Transverse colon (tissue), 4 donors: Measurements from ENCODE around the gene C16orf54. TPM values are rescaled to one million over a fixed set of nuclear protein-coding genes. Genes with fewer than 3 reads are reported as not detected.
"Not testable (repeated sequence)": the region's sequence is repeated elsewhere in the genome, so short reads cannot be mapped to it uniquely, and the experiment has no call there.

Experiments
- DNase-seq: peaks from one replicate; pipeline ENCODE4 v3.0.0-alpha.2; 2019
- H3K27ac ChIP-seq, 4 donors: fragments of 200-600 bp; sonication (generic); 2 replicates each; pipeline ENCODE4 v1.5.1; 2016 to 2018; ENCODE audit warnings: inconsistent platforms in 4 of 4
- H3K27me3 ChIP-seq: fragments of 200-600 bp; sonication (generic); 2 replicates; pipeline ENCODE4 v1.5.1; 2017; ENCODE audit warnings: inconsistent platforms
- H3K36me3 ChIP-seq, 4 donors: fragments of 200-600 bp; sonication (generic); 2 replicates each; pipeline ENCODE4 v1.5.1; 2017 to 2019; ENCODE audit warnings: inconsistent platforms in 4 of 4
- H3K4me1 ChIP-seq, 4 donors: fragments of 200-600 bp; sonication (generic); 2 replicates each; pipeline ENCODE4 v1.5.1; 2017 to 2020; ENCODE audit warnings: inconsistent platforms in 4 of 4
- H3K4me3 ChIP-seq, 4 donors: fragments of 200-600 bp; sonication (generic); 1 replicate in 1 of 4; 2 replicates in 3 of 4; pipeline versions ENCODE4 v1.5.1 to v1.6.1; 2017 to 2019; ENCODE audit warnings: inconsistent platforms in 4 of 4
- H3K9me3 ChIP-seq, 2 donors: fragments of 200-600 bp; sonication (generic); 2 replicates each; pipeline ENCODE4 v1.5.1; 2017 to 2019; ENCODE audit warnings: inconsistent platforms in 2 of 2
- EP300 ChIP-seq: sonication (generic); formaldehyde crosslinking; IDR thresholded peaks from one replicate; pipeline ENCODE4 v1.6.1; 2017; ENCODE audit warnings: antibody characterized with exemption, low read depth
- POLR2A ChIP-seq: fragments of 450-650 bp; IDR thresholded peaks from one replicate; pipeline ENCODE4 v1.6.1; 2016; ENCODE audit warnings: antibody characterized with exemption, mild to moderate bottlenecking, moderate library complexity
- POLR2AphosphoS5 ChIP-seq, 3 donors: sonication (generic); formaldehyde crosslinking; IDR thresholded peaks; one replicate each; pipeline ENCODE4 v1.6.1; 2016; ENCODE audit warnings: antibody characterized with exemption in 3 of 3
- WGBS, 2 donors: methylation state at CpG; one replicate each; pipeline ENCODE4 v1.1.5; 2018; ENCODE audit warnings: low coverage in 1 of 2; 5-methylcytosine and 5-hydroxymethylcytosine counted together
- in situ Hi-C, 4 donors: fragments of 200-750 bp; cut with MboI; loops; one replicate each; pipeline versions ENCODE4 v1.15.0 to v1.15.1; 2017; ENCODE audit warnings: low sequenced_read_pairs in 3 of 4, low pct_ligation_motif_present in 1 of 4, low pct_unique_long_range_greater_than_20kb in 1 of 4
- intact Hi-C: fragments of 100-400 bp; cut with DNase I; formaldehyde crosslinking; loops from one replicate; pipeline ENCODE4 v1.15.1; 2023; ENCODE audit warnings: low total_unique reads
- total RNA-seq, 4 donors: library from RNA; depleted of rRNA; stranded (reverse); fragments of >200 nt; gene quantifications; one replicate each; pipeline ENCODE4 v1.1.0, GENCODE V29; 2016
- TF ChIP-seq, protein P1 (sequence below), 5 experiments: fragments of 200-600 bp in 3 of 5; fragments of 450-650 bp in 2 of 5; sonication (generic) in 3 of 5; IDR thresholded peaks; 1 replicate in 2 of 5; 2 replicates in 3 of 5; pipeline ENCODE4 v1.5.1; 2016 to 2017; ENCODE audit warnings: antibody characterized with exemption in 5 of 5, inconsistent platforms in 3 of 5, mild to moderate bottlenecking in 2 of 5, moderate library complexity in 1 of 5

C16orf54 gene, protein sequence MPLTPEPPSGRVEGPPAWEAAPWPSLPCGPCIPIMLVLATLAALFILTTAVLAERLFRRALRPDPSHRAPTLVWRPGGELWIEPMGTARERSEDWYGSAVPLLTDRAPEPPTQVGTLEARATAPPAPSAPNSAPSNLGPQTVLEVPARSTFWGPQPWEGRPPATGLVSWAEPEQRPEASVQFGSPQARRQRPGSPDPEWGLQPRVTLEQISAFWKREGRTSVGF
- 1 to 10 TPM in 3 of 4 donors, not detected in 1; 3.0 to 8.2 (median 3.8) TPM for total RNA-seq

DNA sequence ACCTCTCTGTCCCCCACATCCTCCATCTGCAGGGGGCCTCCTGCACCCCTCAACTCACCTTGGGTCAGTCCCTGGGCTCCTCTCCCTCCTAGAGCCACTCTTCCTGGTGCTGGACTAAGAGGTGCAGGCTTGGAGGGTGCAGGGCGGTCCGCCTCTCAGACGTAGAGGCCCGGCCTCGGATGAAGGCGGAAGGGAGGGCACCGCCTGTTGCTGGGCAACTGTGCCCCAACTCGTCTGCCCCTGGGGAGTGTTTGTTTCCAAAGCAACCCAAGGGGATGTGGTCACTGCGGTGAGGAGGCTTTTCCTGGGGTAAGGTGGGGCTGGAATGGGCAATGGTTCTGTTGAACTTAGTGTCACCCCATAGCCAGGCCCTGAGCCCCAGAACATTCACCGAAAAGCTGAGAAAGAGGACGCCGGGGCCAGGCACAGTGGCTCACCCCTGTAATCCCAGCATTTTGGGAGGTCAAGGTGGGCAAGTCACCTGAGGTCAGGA is at the start of gene C16orf54:
Gene C16orf54 (minus strand): TSS at position 138 of the 493 bp plus-strand sequence. CDS start 1,039 bp downstream, outside the sequence.
- 70% methylated on average over 12 of the region's 12 CpGs; no CpG with 5 or more reads in 1 of the 2 donors for WGBS, 2 donors
- in situ Hi-C loops: no loop called here
- TF ChIP-seq POLR2AphosphoS5 (IDR thresholded peaks at IDR 0.05): peak in 2 of 3 donors; percentile 18 to 39
- TF ChIP-seq, protein P1, sequence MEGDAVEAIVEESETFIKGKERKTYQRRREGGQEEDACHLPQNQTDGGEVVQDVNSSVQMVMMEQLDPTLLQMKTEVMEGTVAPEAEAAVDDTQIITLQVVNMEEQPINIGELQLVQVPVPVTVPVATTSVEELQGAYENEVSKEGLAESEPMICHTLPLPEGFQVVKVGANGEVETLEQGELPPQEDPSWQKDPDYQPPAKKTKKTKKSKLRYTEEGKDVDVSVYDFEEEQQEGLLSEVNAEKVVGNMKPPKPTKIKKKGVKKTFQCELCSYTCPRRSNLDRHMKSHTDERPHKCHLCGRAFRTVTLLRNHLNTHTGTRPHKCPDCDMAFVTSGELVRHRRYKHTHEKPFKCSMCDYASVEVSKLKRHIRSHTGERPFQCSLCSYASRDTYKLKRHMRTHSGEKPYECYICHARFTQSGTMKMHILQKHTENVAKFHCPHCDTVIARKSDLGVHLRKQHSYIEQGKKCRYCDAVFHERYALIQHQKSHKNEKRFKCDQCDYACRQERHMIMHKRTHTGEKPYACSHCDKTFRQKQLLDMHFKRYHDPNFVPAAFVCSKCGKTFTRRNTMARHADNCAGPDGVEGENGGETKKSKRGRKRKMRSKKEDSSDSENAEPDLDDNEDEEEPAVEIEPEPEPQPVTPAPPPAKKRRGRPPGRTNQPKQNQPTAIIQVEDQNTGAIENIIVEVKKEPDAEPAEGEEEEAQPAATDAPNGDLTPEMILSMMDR (IDR thresholded peaks at IDR 0.05): no peak
- Histone ChIP-seq H3K27me3 (no peaks in the 10 kb centered on the region), H3K4me3 (peak within 1 kb of the TSS in 3 of 4 donors; percentile 19 to 52 (median 26)), H3K9me3 (no peaks in the 10 kb centered on the region), H3K36me3 (no peaks in the 10 kb centered on the region), H3K27ac (peak within 1 kb of the TSS; percentile 66 to 81 (median 74)), H3K4me1 (peaks cover 6 to 66% (median 42%) of the 10 kb centered on the region in 4 donors)
- peak; percentile 87 for DNase-seq
- intact Hi-C loops: no loop called here

DNA sequence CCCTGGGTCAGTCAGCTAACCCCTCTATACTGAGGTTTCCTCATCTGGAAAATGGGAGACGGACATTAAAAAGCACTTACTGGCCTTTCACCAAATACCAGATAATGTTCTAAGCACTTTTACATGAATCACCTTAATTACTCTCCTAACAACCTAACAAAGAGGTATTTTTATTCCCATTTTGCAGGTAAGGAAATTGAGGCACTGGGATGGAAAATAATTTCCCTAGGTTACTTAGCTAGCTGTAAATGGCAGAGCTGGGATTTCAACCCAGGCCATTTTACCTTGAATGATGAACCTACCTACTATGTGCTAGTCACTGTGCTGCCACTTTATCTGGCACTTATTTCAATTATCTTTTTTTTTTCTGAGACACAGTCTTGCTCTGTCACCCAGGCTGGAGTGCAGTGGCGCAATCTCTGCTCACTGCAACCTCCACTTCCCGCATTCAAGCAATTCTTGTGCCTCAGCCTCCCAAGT is 48.5 kb upstream of the C16orf54 start:
- no peak overlapping the region for H3K4me3 ChIP-seq
- 97 to 100% methylated on average over 3 of the region's 3 CpGs for WGBS, 2 donors
- in situ Hi-C loops: no loop called here

DNA sequence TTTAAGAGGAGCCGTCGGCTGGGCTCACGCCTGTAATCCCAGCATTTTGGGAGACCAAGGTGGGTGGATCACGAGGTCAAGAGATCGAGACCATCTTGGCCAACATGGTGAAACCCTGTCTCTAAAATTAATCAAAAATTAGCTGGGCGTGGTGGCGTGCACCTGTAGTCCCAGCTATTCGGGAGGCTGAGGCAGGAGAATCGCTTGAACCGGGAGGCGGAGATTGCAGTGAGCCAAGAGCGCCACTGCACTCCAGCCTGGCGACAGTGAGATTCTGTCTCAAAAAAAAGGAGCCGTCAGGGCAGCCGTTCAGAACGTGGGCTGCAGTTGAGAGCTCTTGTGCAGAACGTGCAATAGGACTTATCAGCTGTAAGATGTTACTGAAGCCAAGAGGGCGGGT is 47.4 kb upstream of the C16orf54 start:
- peaks cover 11 to 27% (median 19%) of the 10 kb centered on the region in 4 donors for H3K4me1 ChIP-seq
- H3K27ac ChIP-seq, DNase-seq, in situ Hi-C loops, H3K4me3 ChIP-seq, H3K9me3 ChIP-seq, H3K27me3 ChIP-seq, intact Hi-C loops, H3K36me3 ChIP-seq: not testable (repeated sequence)
- WGBS, 2 donors: 94 to 96% methylated on average over 13 to 18 of the region's 18 CpGs

More for the DNA sequence above, 48.5 kb upstream of the C16orf54 start:
- intact Hi-C loops: no loop called here
- no peak for DNase-seq
- Histone ChIP-seq H3K27ac (no peak overlapping the region), H3K9me3 (no peaks in the 10 kb centered on the region), H3K27me3 (no peaks in the 10 kb centered on the region), H3K36me3 (peaks cover 0 to 15% (median 5%) of the 10 kb centered on the region in 4 donors), H3K4me1 (peaks cover 11 to 27% (median 19%) of the 10 kb centered on the region in 4 donors)
- TF ChIP-seq POLR2A (no peak), EP300 (no peak), POLR2AphosphoS5 (IDR thresholded peaks at IDR 0.05) (no peak)
- TF ChIP-seq, protein P1 (IDR thresholded peaks at IDR 0.05): no peak

DNA sequence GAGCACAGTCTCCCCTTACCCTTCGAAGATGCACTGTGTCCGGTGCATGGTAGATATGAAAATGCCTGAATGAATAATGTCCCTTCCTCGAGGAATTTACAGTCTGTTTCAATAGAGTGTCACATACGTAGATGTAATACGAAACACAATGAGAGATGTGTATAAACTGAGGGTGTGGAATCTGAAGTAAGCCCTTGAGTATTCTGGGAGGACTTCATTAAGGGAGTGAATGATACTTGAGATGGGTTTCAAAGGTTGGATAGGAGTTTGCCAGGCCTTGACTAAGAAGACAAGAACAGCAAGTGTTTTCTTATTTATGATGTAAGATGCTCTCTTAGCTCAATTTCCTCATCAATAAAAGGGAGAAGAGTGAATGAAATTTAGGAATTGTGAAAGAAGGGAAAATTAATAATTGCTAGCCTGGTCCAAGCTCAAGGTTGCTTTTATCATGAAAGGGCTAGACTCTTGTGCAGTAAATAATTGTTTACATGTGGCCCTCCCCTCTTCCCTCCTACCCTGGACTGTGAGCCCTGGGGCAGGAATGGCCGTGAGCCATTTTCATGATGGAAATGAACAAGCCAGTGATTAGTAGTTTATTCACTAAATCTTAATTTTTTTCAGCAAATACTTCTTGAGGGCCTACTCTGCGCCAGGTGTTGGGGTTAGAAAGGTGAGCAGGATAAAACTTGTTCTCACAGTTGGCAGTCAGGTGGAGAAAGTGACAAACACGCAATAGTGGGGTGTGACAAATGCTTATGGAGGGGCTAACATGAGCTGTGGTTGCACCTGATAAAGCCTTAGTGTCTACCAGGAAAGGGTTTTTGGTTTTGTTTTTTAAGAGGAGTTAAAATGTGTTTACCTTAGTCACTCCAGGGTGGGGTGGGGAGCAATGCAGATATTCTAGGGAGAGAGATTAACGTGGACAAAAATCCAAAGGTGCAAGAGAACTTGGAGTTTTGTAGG is 46.3 kb upstream of the C16orf54 start:
- no peak for DNase-seq
- TF ChIP-seq, protein P1 (IDR thresholded peaks at IDR 0.05): no peak
- TF ChIP-seq POLR2AphosphoS5 (IDR thresholded peaks at IDR 0.05): no peak
- TF ChIP-seq POLR2A: no peak
- no peak for TF ChIP-seq EP300
- in situ Hi-C loops (no loop called here), intact Hi-C loops (no loop called here)
- WGBS, 2 donors: 60 to 69% methylated on average over 4 to 9 of the region's 9 CpGs
- Histone ChIP-seq H3K27me3 (no peaks in the 10 kb centered on the region), H3K27ac (peak overlapping the region in 2 of 4 donors; percentile 91 to 92), H3K4me3 (peak overlapping the region in 2 of 4 donors; percentile 67 to 92), H3K4me1 (peaks cover 11 to 27% (median 19%) of the 10 kb centered on the region in 4 donors), H3K9me3 (no peaks in the 10 kb centered on the region), H3K36me3 (peaks cover 0 to under 1% (median 0%) of the 10 kb centered on the region in 4 donors)
